ENCODE results near the gene MYO1D. TPM values are rescaled to one million over a fixed set of nuclear protein-coding genes. Genes with fewer than 3 reads are reported as not detected.

MYO1D gene
- total RNA-seq, 1 donor from 2014 or later: 18.0 TPM

GRCh38 chr17:32912218-32912897 is 35.4 kb upstream of the MYO1D start:
- Histone ChIP-seq H2AFZ (ENCODE audit: low read depth, low read length) (peak overlapping the region; percentile 64), H3K27ac (ENCODE audit: low read depth, low read length) (no peak overlapping the region), H3K9me3 (ENCODE audit: insufficient read depth, low read depth, low read length) (no peaks in the 10 kb centered on the region)

GRCh38 chr17:32910769-32911168 is 33.8 kb upstream of the MYO1D start:
- H3K4me3 ChIP-seq (ENCODE audit: insufficient read depth, low read depth, low read length): no peak overlapping the region
- Mint-ChIP-seq H3K4me1 (ENCODE audit: low read depth, unreplicated experiment) (peaks cover 7% of the 10 kb centered on the region), H3K27me3 (ENCODE audit: low read depth, unreplicated experiment) (peaks cover 3% of the 10 kb centered on the region), H3K9me3 (ENCODE audit: unreplicated experiment) (peaks cover 2% of the 10 kb centered on the region), H3K27ac (ENCODE audit: unreplicated experiment) (no peak overlapping the region), H3K36me3 (ENCODE audit: low read depth, unreplicated experiment) (no peaks in the 10 kb centered on the region), H3K4me3 (ENCODE audit: unreplicated experiment) (no peak overlapping the region)
- H3K9ac ChIP-seq (ENCODE audit: low read length): no peak overlapping the region
- no peak overlapping the region for H3K4me2 ChIP-seq (ENCODE audit: low read length)
- H4K20me1 ChIP-seq (ENCODE audit: insufficient read depth, low read length): no peaks in the 10 kb centered on the region
- TF ChIP-seq EZH2 (IDR thresholded peaks at IDR 0.05; ENCODE audit: insufficient read depth, low read length) (no peak), CTCF (IDR thresholded peaks at IDR 0.05; ENCODE audit: insufficient read depth, low read depth, low read length) (no peak)
- peaks cover 3% of the 10 kb centered on the region for H3K4me1 ChIP-seq (ENCODE audit: insufficient read depth, low read length)
- DNase-seq (ENCODE audit: low read depth): no peak
- H3K79me2 ChIP-seq (ENCODE audit: insufficient read depth, low read length): no peaks in the 10 kb centered on the region
- H3K36me3 ChIP-seq (ENCODE audit: insufficient read depth, low read length): no peaks in the 10 kb centered on the region
- H3K27ac ChIP-seq (ENCODE audit: low read depth, low read length): no peak overlapping the region
- H2AFZ ChIP-seq (ENCODE audit: low read depth, low read length): no peak overlapping the region
- no peaks in the 10 kb centered on the region for H3K9me3 ChIP-seq (ENCODE audit: insufficient read depth, low read depth, low read length)
- no peak for FAIRE-seq
- H3K27me3 ChIP-seq (ENCODE audit: insufficient read depth, low read length): peaks cover 7% of the 10 kb centered on the region

More at GRCh38 chr17:32912218-32912897, 35.4 kb upstream of the MYO1D start:
- H3K4me1 ChIP-seq (ENCODE audit: insufficient read depth, low read length): peaks cover 3% of the 10 kb centered on the region
- TF ChIP-seq CTCF (IDR thresholded peaks at IDR 0.05; ENCODE audit: insufficient read depth, low read depth, low read length) (no peak), EZH2 (IDR thresholded peaks at IDR 0.05; ENCODE audit: insufficient read depth, low read length) (no peak)
- H4K20me1 ChIP-seq (ENCODE audit: insufficient read depth, low read length): no peaks in the 10 kb centered on the region
- H3K4me3 Mint-ChIP-seq (ENCODE audit: unreplicated experiment): no peak overlapping the region
- H3K36me3 ChIP-seq (ENCODE audit: insufficient read depth, low read length): no peaks in the 10 kb centered on the region
- no peak overlapping the region for H3K4me3 ChIP-seq (ENCODE audit: insufficient read depth, low read depth, low read length)
- H3K27me3 ChIP-seq (ENCODE audit: insufficient read depth, low read length): peaks cover 7% of the 10 kb centered on the region
- H3K9me3 Mint-ChIP-seq (ENCODE audit: unreplicated experiment): peaks cover 2% of the 10 kb centered on the region
- peaks cover 3% of the 10 kb centered on the region for H3K27me3 Mint-ChIP-seq (ENCODE audit: low read depth, unreplicated experiment)
- no peak overlapping the region for H3K9ac ChIP-seq (ENCODE audit: low read length)
- DNase-seq (ENCODE audit: low read depth) (peak; percentile 52), FAIRE-seq (peak; percentile 17)
- H3K79me2 ChIP-seq (ENCODE audit: insufficient read depth, low read length): no peaks in the 10 kb centered on the region
- peak overlapping the region; percentile 41 for H3K4me2 ChIP-seq (ENCODE audit: low read length)
- no peaks in the 10 kb centered on the region for H3K36me3 Mint-ChIP-seq (ENCODE audit: low read depth, unreplicated experiment)
- peaks cover 7% of the 10 kb centered on the region for H3K4me1 Mint-ChIP-seq (ENCODE audit: low read depth, unreplicated experiment)
- H3K27ac Mint-ChIP-seq (ENCODE audit: unreplicated experiment): no peak overlapping the region

- Mint-ChIP-seq H3K4me1 (ENCODE audit: low read depth, unreplicated experiment) (peaks cover 7% of the 10 kb centered on the region), H3K9me3 (ENCODE audit: unreplicated experiment) (no peaks in the 10 kb centered on the region), H3K27me3 (ENCODE audit: low read depth, unreplicated experiment) (peaks cover 6% of the 10 kb centered on the region), H3K27ac (ENCODE audit: unreplicated experiment) (no peak overlapping the region), H3K4me3 (ENCODE audit: unreplicated experiment) (no peak overlapping the region), H3K36me3 (ENCODE audit: low read depth, unreplicated experiment) (no peaks in the 10 kb centered on the region)
- peak; percentile 70 for DNase-seq (ENCODE audit: low read depth)
- Histone ChIP-seq H3K4me1 (ENCODE audit: insufficient read depth, low read length) (peaks cover 3% of the 10 kb centered on the region), H3K4me2 (ENCODE audit: low read length) (no peak overlapping the region), H3K4me3 (ENCODE audit: insufficient read depth, low read depth, low read length) (no peak overlapping the region), H3K27me3 (ENCODE audit: insufficient read depth, low read length) (peaks cover 7% of the 10 kb centered on the region), H2AFZ (ENCODE audit: low read depth, low read length) (peak overlapping the region; percentile 37), H3K9ac (ENCODE audit: low read length) (no peak overlapping the region), H3K9me3 (ENCODE audit: insufficient read depth, low read depth, low read length) (no peaks in the 10 kb centered on the region), H3K79me2 (ENCODE audit: insufficient read depth, low read length) (no peaks in the 10 kb centered on the region), H3K27ac (ENCODE audit: low read depth, low read length) (no peak overlapping the region), H4K20me1 (ENCODE audit: insufficient read depth, low read length) (no peaks in the 10 kb centered on the region), H3K36me3 (ENCODE audit: insufficient read depth, low read length) (no peaks in the 10 kb centered on the region)
- FAIRE-seq: peak; percentile 94
- TF ChIP-seq EZH2 (IDR thresholded peaks at IDR 0.05; ENCODE audit: insufficient read depth, low read length) (no peak), CTCF (IDR thresholded peaks at IDR 0.05; ENCODE audit: insufficient read depth, low read depth, low read length) (peak; percentile 79)
Observed at GRCh38 chr17:32909787-32910369, 33.0 kb upstream of the MYO1D start.
